Skeletal muscle satellite cell (primary cell): Measurements from ENCODE around the gene PHF3.
"Not testable (repeated sequence)": the region's sequence is repeated elsewhere in the genome, so short reads cannot be mapped to it uniquely, and the experiment has no call there.

Experiments
- H3K27me3 ChIP-seq: 2 replicates; pipeline ENCODE4 v1.7.0; 2013; ENCODE audit warnings: low read length; ENCODE audit not compliant: control insufficient read depth, insufficient read depth
- H3K36me3 ChIP-seq: 2 replicates; pipeline ENCODE4 v1.7.0; 2013; ENCODE audit warnings: mild to moderate bottlenecking, control low read depth, low read length; ENCODE audit not compliant: insufficient read depth
- H3K4me1 ChIP-seq: 2 replicates; pipeline ENCODE4 v1.7.0; 2013; ENCODE audit warnings: low read length; ENCODE audit not compliant: control insufficient read depth, insufficient read depth
- H3K4me2 ChIP-seq: 2 replicates; pipeline ENCODE4 v1.7.0; 2013; ENCODE audit warnings: mild to moderate bottlenecking, low read length
- H3K4me3 ChIP-seq: 2 replicates; pipeline ENCODE4 v1.7.0; 2013; ENCODE audit warnings: low read length
- H3K9ac ChIP-seq: 2 replicates; pipeline ENCODE4 v1.7.0; 2013; ENCODE audit warnings: mild to moderate bottlenecking, low read depth, low read length, moderate library complexity
- H3K9me3 ChIP-seq: replicated peaks from 2 replicates; pipeline ENCODE4 v1.7.0; 2013; ENCODE audit warnings: mild to moderate bottlenecking, control low read depth, low read length

PHF3 gene

GRCh38 chr6:63721181-63721580 is 85.6 kb downstream of the PHF3 start:
- Histone ChIP-seq H3K27me3 (no peaks in the 10 kb centered on the region), H3K4me3 (no peak overlapping the region)

GRCh38 chr6:63724721-63725120 is 89.1 kb downstream of the PHF3 start:
- Histone ChIP-seq H3K36me3 (no peaks in the 10 kb centered on the region), H3K4me2 (no peak overlapping the region), H3K4me3 (no peak overlapping the region), H3K9me3 (no peaks in the 10 kb centered on the region), H3K9ac (no peak overlapping the region), H3K4me1 (no peaks in the 10 kb centered on the region), H3K27me3 (no peaks in the 10 kb centered on the region)

More at GRCh38 chr6:63721181-63721580, 85.6 kb downstream of the PHF3 start:
- Histone ChIP-seq H3K9me3 (no peaks in the 10 kb centered on the region), H3K4me2 (no peak overlapping the region), H3K4me1 (no peaks in the 10 kb centered on the region), H3K36me3 (no peaks in the 10 kb centered on the region), H3K9ac (no peak overlapping the region)

GRCh38 chr6:63730311-63730710 is 94.7 kb downstream of the PHF3 start:
- H3K9me3 ChIP-seq: no peaks in the 10 kb centered on the region

GRCh38 chr6:63731930-63732329 is 96.3 kb downstream of the PHF3 start:
- Histone ChIP-seq H3K4me3 (peak overlapping the region; percentile 13), H3K27me3 (no peaks in the 10 kb centered on the region), H3K4me2 (peak overlapping the region; percentile 44), H3K4me1 (peaks cover 17% of the 10 kb centered on the region), H3K36me3 (no peaks in the 10 kb centered on the region), H3K9ac (no peak overlapping the region), H3K9me3 (no peaks in the 10 kb centered on the region)

More at GRCh38 chr6:63730311-63730710, 94.7 kb downstream of the PHF3 start:
- Histone ChIP-seq H3K27me3 (no peaks in the 10 kb centered on the region), H3K36me3 (no peaks in the 10 kb centered on the region), H3K4me1 (peaks cover 17% of the 10 kb centered on the region), H3K4me2 (no peak overlapping the region), H3K4me3 (no peak overlapping the region), H3K9ac (no peak overlapping the region)

GRCh38 chr6:63732336-63732735 is 96.7 kb downstream of the PHF3 start:
- Histone ChIP-seq H3K36me3 (no peaks in the 10 kb centered on the region), H3K9ac (no peak overlapping the region), H3K4me3 (no peak overlapping the region), H3K27me3 (no peaks in the 10 kb centered on the region), H3K4me1 (peaks cover 17% of the 10 kb centered on the region), H3K4me2 (no peak overlapping the region), H3K9me3 (no peaks in the 10 kb centered on the region)

GRCh38 chr6:63734923-63735322 is 99.3 kb downstream of the PHF3 start:
- Histone ChIP-seq H3K4me3 (no peak overlapping the region), H3K9ac (no peak overlapping the region), H3K9me3 (no peaks in the 10 kb centered on the region), H3K27me3 (no peaks in the 10 kb centered on the region), H3K4me1 (peaks cover 17% of the 10 kb centered on the region), H3K4me2 (no peak overlapping the region), H3K36me3 (no peaks in the 10 kb centered on the region)

GRCh38 chr6:63738190-63738589 is 102.6 kb downstream of the PHF3 start:
- peaks cover 13% of the 10 kb centered on the region for H3K4me1 ChIP-seq
- H3K27me3 ChIP-seq, H3K4me3 ChIP-seq, H3K9me3 ChIP-seq, H3K36me3 ChIP-seq, H3K4me2 ChIP-seq, H3K9ac ChIP-seq: not testable (repeated sequence)

- Histone ChIP-seq H3K9ac (no peak overlapping the region), H3K36me3 (no peaks in the 10 kb centered on the region), H3K4me3 (no peak overlapping the region), H3K27me3 (no peaks in the 10 kb centered on the region), H3K4me1 (peaks cover 13% of the 10 kb centered on the region), H3K9me3 (no peaks in the 10 kb centered on the region), H3K4me2 (no peak overlapping the region)
Observed at GRCh38 chr6:63739094-63739687, 103.6 kb downstream of the PHF3 start.

GRCh38 chr6:63740709-63741108 is 105.1 kb downstream of the PHF3 start:
- Histone ChIP-seq H3K4me1 (peaks cover 13% of the 10 kb centered on the region), H3K4me3 (no peak overlapping the region), H3K27me3 (no peaks in the 10 kb centered on the region), H3K9me3 (no peaks in the 10 kb centered on the region), H3K36me3 (no peaks in the 10 kb centered on the region), H3K9ac (no peak overlapping the region), H3K4me2 (no peak overlapping the region)

GRCh38 chr6:63742060-63742459 is 106.5 kb downstream of the PHF3 start:
- Histone ChIP-seq H3K4me1 (peaks cover 13% of the 10 kb centered on the region), H3K4me2 (no peak overlapping the region), H3K9me3 (no peaks in the 10 kb centered on the region), H3K9ac (no peak overlapping the region), H3K27me3 (no peaks in the 10 kb centered on the region), H3K36me3 (no peaks in the 10 kb centered on the region), H3K4me3 (no peak overlapping the region)

GRCh38 chr6:63743691-63744090 is 108.1 kb downstream of the PHF3 start:
- H3K4me3 ChIP-seq: no peak overlapping the region
- H3K4me1 ChIP-seq: peaks cover 13% of the 10 kb centered on the region
- H3K4me2 ChIP-seq: no peak overlapping the region

GRCh38 chr6:63744810-63745209 is 109.2 kb downstream of the PHF3 start:
- Histone ChIP-seq H3K4me2 (no peak overlapping the region), H3K36me3 (no peaks in the 10 kb centered on the region), H3K9ac (no peak overlapping the region)

More at GRCh38 chr6:63743691-63744090, 108.1 kb downstream of the PHF3 start:
- Histone ChIP-seq H3K9me3 (no peaks in the 10 kb centered on the region), H3K36me3 (no peaks in the 10 kb centered on the region), H3K27me3 (no peaks in the 10 kb centered on the region), H3K9ac (no peak overlapping the region)

More at GRCh38 chr6:63744810-63745209, 109.2 kb downstream of the PHF3 start:
- no peak overlapping the region for H3K4me3 ChIP-seq
- H3K9me3 ChIP-seq: no peaks in the 10 kb centered on the region
- no peaks in the 10 kb centered on the region for H3K27me3 ChIP-seq
- peaks cover 13% of the 10 kb centered on the region for H3K4me1 ChIP-seq
